NOMO-1 (cell line): ENCODE data around the gene NRXN2.
"Not testable (repeated sequence)": the region's sequence is repeated elsewhere in the genome, so short reads cannot be mapped to it uniquely, and the experiment has no call there.

Experiments used
- DNase-seq, 2 experiments: peaks; one replicate each; lab custom pipeline; 2025; ENCODE audit not compliant: unreplicated experiment in 2 of 2; lab: John Stamatoyannopoulos, UW

Gene NRXN2

DNA sequence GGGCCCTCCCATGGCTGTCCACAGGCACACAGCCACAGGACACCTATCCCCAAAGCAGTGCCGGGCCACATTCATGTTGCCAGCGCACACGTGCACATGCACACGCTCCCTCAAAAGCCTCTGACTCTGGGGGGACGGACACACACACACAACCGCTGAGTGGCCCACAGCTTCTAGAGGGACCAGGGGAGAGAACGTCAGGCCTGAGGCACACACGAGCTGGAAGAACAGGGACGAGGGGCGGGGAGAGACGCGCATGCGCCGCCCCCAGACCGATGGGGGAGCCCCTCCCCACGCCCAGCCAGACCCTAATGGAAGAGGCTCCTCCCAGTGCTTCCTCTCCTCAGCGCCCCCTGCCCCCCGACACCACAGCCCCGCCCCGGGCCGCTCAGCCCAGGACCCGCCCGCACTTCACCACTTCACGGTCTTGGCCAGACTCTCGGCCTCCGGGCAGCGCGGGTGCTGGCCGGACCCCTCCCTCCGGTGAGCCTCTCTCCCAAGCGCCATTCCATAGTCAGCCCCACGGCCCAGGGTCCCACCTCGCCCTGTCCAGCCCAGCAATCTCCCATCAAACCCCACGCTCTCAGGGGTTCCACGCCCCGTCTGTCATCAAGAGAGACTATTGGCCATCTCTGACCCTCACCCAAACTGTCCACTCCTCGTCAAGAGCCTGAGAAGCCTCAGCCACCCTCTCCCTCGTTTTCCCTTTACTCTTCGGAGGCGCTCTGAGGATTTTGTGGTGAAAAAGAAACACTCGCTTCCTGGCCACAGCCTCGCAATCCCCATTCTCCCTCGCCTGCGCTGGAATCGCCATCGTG is 11.7 kb downstream of the NRXN2 start:
- no peak for DNase-seq

DNA sequence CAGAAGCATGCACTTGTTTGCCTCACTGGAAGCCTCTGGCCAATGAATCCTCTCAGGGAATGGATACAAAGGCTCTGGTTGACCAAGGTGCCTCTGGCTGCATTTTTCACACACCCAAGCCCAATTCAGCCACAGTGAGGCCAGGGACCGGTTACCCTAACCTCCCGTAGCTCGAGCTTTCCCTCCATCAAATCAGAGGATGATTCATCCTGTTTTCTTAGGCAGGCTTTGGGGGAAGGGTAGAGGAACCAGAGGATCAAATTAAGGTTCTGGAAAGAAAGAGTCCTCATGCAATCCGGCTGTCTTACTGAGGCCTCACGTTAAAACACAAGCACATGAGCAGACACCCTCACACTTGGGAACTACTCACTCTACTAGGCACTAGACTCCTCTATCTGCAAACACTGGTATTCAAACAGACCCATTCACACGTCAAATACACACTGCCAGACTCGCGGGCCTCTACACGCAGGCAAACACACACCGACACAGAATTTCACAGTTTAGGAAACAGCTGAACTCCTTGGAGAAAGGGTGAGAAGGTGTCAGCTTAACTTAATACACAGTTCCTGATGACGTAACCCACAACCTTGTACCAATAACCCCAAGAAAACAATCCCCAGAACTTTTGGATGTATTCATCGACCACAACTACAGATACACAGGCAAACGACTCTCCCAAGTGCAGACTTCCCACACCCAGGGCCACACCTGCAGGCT is 12.4 kb downstream of the NRXN2 start:
- no peak for DNase-seq

DNA sequence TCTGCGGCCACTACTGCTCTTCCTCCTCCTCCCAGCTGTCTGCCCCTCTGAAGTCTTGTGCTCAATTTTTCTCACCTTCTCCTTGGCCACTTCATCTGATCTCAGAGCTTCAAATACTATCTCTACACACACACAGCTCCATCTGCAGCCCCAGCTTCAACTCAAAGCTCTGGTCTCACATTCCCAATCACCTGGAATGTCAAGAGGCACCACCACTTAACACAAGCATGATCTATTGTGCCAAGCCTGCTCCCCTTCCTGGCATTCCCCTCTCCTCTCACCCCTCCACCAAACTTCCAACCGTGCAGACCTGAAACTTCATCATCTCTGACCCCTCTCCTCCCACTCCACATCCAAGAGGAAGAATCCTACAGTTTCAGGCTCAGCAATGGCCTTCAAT is 17.5 kb downstream of the NRXN2 start:
- no peak for DNase-seq

DNA sequence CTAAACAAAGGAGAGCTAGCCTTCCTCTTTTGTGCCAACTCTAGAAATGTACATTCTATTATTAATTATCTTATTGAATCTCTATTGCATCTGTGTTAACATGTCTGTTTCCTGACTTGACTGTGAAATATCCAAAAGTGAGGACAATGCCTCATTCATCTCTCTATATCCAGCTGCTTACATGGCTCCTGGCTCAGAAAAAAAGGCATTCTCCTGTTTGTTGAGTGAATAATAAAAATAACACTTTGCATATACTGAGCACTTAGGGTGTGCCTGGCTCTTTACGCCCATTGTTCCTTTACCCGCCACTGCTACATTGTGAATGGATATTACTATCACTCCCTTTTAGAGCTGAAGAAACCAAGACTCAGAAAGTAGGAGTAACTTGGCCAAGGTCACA is 19.9 kb downstream of the NRXN2 start:
- DNase-seq: no peak

DNA sequence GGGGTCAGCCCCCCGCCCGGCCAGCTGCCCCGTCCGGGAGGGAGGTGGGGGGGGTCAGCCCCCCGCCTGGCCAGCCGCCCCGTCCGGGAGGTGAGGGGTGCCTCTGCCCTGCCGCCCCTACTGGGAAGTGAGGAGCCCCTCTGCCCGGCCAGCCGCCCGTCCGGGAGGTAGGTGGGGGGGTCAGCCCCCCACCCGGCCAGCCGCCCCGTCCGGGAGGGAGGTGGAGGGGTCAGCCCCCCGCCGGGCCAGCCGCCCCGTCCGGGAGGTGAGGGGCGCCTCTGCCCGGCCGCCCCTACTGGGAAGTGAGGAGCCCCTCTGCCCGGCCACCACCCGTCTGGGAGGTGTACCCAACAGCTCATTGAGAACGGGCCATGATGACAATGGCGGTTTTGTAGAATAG is 21.0 kb downstream of the NRXN2 start:
- not testable (repeated sequence) for DNase-seq

DNA sequence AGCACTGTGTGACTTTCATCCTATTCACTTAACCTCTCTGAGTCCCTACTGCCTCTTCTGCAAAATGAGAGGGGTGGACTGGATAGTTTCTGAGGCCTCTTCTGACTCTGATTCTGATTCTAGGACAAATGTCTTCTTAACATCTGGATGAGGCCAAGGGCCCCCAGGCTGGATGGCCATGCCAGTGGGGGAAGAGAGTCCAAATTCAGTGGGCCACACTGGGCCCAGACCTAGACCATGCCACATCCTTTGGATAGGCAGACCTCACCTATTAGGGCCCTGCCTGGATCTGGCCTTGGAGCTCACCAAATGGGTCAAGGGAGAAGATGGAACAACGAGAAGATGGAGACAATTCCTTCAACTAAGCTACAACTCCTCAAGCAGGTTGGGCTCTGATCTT is 24.6 kb downstream of the NRXN2 start:
- no peak for DNase-seq

DNA sequence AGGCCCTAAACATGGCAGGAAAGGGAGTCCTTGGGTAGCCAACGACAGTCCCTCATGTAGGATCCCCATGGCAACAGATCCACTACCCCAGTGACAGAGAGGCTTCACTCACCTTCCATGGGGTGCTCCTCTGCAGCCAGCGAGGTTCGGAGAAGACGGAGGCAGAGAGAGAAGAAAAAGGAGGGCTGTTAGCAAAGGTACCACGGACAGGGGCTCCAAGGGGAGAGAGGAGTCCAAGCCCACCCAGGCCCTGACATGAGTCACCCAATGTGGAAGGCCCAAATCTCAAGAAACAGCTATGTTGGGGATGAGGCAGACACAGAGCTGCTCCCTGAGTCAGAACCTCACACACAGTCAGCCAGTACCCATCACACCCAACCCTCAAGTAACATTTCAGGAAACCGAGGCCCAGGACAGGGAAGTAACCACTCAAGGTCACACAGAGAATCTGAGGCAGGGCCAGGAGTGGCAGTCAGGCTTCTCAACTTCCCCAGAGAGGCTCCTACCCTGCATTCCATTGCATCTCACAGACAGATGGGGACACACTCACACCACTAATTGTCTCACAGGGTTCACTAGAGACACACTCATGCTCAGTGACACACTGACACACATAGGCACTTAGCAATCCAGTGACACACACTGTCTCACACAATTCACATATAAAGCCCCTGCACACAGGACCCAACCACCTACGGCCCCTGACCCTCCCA is 25.2 kb downstream of the NRXN2 start:
- DNase-seq: no peak

DNA sequence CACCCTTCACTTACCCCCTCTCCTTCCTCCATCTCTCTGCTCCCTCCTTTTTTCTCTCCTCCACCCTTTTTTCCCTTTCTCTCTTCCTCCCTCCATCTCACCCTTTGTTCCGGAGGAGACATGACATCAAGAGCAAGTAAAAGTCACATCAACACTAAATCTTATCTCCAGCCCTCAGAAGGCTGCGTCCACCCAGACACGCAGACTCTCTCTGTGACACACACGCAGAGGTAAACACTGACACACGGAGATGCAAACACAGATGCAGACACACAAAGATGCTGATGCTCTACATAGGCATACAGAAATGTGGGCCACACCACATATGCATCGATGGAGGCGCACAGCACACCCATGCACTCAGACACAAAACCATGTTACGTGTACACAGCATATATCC is 27.0 kb downstream of the NRXN2 start:
- DNase-seq: no peak

DNA sequence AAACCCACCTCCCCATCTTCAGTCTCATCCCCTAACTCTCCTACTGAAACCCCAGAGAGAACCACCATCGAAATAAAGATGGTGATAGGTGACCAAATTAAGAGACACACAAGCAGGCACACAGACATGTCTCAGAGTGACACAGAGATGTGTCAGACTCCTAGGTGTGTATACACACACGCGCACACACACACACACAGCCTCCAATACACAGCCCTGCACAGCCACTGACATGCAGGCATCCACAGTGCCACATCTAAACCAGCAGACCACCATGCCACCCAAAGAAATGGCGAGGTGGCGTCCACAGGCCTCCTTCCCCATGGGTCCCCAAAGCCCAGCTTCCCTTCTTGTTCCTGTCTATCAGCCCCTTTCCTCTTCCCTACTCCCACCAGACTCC is 27.4 kb downstream of the NRXN2 start:
- no peak for DNase-seq

DNA sequence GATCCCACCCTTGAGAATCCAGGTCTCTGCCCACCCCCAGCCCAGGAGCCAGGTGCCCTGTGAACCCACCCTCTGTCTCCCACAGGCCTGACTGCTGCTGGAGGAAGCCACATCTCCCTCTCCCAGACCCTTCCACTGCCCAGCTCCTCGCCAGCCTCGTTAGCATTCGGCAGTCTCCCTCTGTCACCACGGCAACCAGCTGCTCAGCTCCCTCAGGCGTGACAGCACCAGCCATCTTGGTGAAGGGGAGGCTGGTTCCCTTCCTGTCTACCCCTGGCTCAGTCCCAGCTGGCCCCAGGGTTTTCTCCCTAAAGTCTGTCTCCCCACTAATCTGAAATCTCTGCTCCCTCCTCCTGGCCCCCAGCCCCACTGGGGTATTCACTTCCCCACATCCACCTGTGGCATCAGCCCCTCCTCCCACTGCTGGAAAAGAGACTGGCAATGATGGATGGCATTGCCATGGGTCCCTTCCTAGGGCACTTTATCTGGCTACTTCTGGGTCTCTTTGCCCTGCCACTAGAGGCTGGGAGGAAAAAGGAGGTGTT is 28.1 kb downstream of the NRXN2 start:
- DNase-seq: no peak

DNA sequence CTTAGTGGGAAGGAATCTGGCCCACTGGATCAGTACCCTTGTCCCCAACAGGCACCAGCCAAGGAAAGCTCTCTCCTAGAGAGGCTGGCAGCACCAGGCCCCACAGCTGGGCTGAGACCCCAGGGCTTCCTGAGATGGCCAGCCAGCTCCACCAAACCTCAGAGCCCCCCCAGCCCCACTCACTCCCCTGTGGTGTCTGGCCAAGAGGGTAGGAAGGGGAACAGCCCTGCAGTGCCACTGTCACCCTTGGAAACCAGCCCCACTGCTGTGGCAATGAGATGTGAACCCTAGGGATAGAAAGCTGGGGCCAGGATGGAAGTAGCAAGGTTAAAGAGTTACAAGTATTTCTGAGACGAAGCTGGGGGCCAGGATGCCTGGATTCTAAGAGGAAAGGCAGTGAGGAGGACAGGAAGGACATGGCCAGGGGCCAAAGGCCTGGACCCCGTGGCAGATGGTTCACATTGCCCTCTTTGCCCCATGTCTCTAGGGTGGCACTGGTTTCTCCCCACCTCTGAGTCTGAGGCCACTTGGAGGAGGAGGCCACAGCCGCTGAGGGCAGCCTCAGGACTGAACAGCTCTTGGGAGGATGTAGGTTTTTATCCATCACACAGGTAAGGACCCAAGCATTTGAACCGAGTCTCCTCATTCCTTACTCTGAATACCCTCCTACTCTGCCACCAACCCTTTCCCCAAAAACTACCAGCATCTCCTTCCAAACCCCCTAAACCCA is 28.8 kb downstream of the NRXN2 start:
- DNase-seq: no peak

DNA sequence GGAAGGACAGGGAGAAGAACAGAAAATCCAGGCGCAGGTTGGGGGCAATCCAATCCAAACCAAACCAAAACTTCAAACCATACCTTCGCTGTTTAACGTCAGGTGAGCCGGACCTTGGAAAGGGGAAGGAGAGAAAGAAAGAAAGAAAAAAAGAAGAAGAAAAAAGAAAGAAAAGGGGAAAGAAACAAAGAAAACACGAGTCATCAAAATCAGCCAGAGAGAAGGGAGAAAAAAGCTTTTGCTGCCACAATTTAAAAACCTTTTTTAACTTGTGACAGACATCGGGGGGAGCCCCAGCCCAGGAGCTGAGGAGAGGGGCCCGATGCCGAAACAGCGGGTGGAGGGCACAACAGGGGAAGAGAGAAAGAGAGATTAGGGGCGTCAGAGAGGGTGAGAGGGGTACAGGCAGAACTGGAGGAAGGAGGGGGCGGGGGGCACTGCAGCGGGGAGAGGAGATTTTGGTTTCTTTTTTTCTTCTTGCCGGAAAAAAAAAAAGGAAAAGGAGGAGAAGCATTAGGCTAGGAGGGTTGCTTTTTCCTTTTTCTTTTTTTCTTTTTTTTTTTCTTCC is 30.1 kb downstream of the NRXN2 start:
- no peak for DNase-seq

DNA sequence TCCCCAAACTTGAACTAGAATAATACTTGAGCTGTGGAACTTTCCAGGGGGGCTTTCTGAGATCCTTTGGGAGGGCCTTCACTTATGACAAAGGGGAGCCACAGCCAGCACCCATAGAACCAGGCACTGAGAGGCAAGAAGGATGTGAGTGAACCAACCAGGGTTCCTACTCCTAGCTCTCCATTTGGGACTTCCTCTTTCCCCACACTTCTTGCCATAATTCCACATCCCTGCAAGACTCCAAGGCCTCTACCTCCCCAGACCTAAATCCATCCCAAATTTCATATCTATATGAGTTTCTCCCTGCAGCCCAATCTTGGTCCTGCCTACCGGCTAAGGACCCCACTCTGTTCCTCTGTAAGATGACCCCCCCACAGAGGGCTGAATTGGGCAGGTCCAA is 31.5 kb downstream of the NRXN2 start:
- DNase-seq: no peak

DNA sequence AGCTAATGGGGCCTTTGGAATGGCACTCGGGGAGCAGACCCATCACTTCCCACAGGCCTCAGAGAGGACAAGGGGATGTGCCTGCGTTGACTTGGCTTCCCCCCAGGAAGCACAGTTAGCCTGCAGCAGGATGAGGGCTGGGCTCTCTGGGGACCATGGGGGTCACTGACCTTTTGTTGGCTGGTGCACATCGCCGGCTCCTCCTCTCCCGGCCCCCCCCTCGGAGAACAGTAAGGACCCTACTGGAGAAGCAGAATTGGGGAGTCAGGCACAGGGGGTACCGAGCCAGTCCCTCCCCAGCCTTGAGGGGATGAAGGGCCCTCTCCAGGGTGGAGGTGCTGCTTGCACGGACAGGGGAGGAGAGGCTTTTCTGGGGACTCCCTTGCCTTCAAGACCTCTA is 32.8 kb downstream of the NRXN2 start:
- no peak for DNase-seq

DNA sequence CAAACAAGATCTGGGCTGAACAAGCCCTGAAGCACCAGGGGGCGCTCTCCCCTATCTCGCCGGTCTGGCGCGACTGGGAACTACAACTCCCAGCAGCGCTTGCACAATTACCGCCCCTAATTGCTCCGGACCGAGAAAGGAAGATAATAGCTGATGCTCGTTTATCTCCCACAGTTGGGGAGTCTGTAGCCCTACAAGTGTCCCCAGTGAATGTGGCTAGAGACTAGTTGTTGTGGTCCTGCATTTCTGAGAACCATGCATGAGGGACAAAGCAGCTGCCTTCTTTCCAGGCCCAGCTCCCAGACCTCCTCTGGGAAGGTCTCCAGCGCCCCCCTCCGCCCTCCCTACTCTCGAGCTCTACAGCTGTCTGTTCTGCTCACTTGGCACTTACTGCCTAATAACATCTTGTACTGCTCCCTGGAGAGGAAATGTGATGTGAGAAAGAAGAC is 34.4 kb downstream of the NRXN2 start:
- peak; percentile 89 to 92 for DNase-seq

DNA sequence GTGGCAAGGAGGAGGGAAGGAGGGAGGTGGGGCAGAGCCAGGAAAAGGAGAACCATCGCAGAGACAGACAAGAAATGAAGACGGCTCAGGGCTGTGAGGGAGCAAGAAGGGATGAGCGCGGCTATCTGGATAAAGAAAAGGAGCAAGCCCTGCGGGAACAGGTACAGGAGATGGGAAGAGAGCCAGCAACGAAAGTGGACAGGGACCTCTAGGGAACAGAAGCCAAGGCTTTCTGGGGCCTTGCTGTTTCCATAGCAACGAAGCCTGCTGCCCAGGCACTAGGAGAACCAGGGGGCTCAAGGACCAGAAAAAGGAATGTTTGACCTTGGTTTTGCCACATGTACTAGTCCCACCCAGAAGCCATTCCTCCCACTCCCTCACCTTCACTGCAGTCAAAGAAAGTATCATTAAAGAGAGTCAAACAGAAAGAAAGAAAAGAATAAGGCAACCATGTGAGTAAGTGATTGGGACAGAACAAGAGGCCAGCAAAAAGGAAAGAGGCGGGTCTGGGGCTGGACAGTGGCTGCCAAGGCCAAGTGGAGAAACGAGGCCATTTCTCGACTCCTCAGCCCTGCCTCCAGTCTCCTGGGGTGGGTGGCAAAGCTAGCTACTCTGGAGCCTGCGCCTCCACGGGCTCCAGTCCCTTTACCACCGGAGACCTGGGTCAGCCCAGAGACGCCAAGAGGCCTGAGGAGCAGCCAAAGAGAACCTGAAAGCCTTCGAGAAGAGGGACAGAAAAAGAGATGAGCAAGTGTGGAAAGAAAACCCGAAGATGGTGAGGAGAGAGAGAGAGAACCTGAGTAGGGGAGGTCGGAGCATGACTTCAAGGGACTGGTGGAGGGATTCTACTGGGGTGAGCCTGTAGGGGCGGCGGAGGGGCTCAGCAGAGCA is 35.1 kb downstream of the NRXN2 start:
- no peak for DNase-seq

DNA sequence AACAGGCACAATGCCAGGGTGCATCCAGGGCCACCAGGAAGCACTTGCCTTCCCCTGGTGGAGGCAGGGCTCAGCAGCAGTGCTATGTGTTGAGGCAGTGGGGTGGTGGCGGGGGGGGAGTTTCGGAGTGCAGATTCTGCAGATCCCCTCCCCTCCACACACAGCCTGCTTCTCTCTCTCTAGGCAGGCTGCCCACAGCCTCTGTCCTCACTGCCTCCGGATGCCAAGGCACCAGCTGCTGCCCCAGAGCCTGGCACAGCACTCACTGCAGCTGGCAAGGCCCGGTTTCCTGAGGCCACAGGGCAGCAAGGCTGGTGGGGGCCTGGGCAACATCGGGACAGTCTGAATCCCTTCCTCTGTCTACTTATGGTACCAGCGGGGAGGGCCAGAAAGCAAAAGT is 35.8 kb downstream of the NRXN2 start:
- no peak for DNase-seq

DNA sequence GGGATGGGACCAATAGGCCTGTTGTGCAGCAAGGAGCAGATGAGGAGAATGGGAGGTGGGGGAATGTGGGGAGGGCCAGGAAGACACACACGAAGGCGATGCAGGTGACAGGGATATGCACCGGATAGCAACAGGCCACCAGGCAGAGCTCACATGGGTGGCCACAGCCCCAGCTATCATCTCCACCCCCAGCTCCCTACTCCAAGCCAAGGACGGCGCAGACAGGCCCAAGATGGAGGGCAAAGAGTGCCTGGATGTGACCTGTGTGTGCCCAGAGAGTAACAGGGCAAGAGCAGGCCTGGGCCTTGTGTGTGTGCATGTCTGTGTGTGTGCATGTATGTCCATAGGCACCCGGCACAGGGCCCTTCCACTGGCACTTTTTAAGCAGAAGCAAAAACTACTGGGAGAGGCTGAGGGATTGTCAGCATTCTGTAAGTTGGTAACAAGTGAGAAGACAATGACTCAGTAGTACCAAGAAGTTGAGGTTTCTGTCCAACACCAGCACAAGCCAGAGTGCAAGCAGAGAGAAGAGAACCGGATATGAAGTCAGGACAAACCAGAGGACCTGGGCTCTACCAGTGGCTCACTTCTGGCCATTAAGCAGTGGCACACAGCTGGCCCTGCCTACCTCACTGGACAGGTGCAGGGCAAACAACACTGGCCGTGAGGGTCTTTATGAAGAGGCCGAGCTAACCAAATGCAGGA is 36.4 kb downstream of the NRXN2 start:
- DNase-seq: no peak

DNA sequence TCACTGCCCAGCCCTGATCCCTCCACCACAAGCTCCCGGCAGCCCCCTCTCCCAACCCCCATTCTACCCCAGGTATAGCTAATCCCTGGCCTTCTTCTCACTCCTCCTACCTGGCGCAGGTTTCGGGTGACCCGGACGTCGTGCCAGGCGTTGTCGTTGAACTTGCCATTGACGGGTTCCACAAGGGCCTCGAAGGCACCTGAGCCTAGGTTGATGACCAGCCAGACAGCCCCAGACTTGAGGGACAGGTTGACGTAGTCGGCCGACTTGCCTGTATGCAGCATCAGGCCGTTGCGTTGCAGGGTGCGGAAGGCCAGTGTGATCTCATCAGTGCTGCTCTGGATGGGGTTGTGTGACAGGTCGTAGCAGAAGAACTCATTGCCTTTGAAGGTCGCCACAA is 37.5 kb downstream of the NRXN2 start:
- no peak for DNase-seq
